Large intestine (tissue), 3 donors: ENCODE data around the gene SLC47A2. TPM values are rescaled to one million over a fixed set of nuclear protein-coding genes. Genes with fewer than 3 reads are reported as not detected.
A peak's percentile ranks its signal among the peaks of the same experiment; 100 is the strongest.

Source experiments
- DNase-seq, 2 donors: peaks; one replicate each; pipeline versions ENCODE4 v3.0.0 to v3.0.0-alpha.2; 2013
- H3K27ac ChIP-seq: one replicate; pipeline ENCODE4 v1.5.1; 2013; ENCODE audit warnings: low read length
- H3K27me3 ChIP-seq: 2 replicates; pipeline ENCODE4 v1.6.1; 2013; ENCODE audit warnings: low read length; ENCODE audit not compliant: control insufficient read depth, insufficient read depth
- H3K36me3 ChIP-seq: 2 replicates; pipeline ENCODE4 v1.6.1; 2013; ENCODE audit warnings: low read length; ENCODE audit not compliant: control insufficient read depth, insufficient read depth
- H3K4me1 ChIP-seq: one replicate; pipeline ENCODE4 v1.6.1; 2013; ENCODE audit warnings: low read length; ENCODE audit not compliant: control insufficient read depth, insufficient read depth
- H3K4me3 ChIP-seq: one replicate; pipeline ENCODE4 v1.5.1; 2013; ENCODE audit warnings: low read length
- H3K9me3 ChIP-seq: one replicate; pipeline ENCODE4 v1.6.1; 2013; ENCODE audit warnings: mild to moderate bottlenecking, low read depth, low read length, moderate library complexity; ENCODE audit not compliant: control insufficient read depth
- WGBS: methylation state at CpG from one replicate; pipeline ENCODE4 v1.1.5; 2013; ENCODE audit warnings: low lambda C conversion rate; ENCODE audit not compliant: insufficient coverage; 5-methylcytosine and 5-hydroxymethylcytosine counted together
- polyA plus RNA-seq: library from polyadenylated mRNA; unstranded; fragments of 120-200 nt; gene quantifications from one replicate; pipeline ENCODE4 v1.2.1, GENCODE V29; 2013

The SLC47A2 gene
- polyA plus RNA-seq, 1 donor = 0.54 TPM

- no peak overlapping the region for H3K27ac ChIP-seq
- 75% methylated on average over 2 of the region's 4 CpGs for WGBS
- no peaks in the 10 kb centered on the region for H3K9me3 ChIP-seq
- no peaks in the 10 kb centered on the region for H3K36me3 ChIP-seq
- no peak for DNase-seq
- H3K27me3 ChIP-seq = no peaks in the 10 kb centered on the region
- peaks cover 4% of the 10 kb centered on the region for H3K4me1 ChIP-seq
- no peak overlapping the region for H3K4me3 ChIP-seq
These were observed 74.6 kb downstream of the SLC47A2 start for GRCh38 chr17:19641687-19642372.

- no peak overlapping the region for H3K27ac ChIP-seq
- no peaks in the 10 kb centered on the region for H3K27me3 ChIP-seq
- H3K9me3 ChIP-seq = peaks cover 2% of the 10 kb centered on the region
- DNase-seq = peak in 1 of 2 donors; percentile 24
- H3K4me3 ChIP-seq = no peak overlapping the region
- H3K4me1 ChIP-seq = no peaks in the 10 kb centered on the region
- WGBS = no CpG with 5 or more reads among the region's 2 CpGs
- no peaks in the 10 kb centered on the region for H3K36me3 ChIP-seq
These were observed 84.5 kb downstream of the SLC47A2 start for GRCh38 chr17:19631905-19632304.

GRCh38 chr17:19630661-19631060 lies 85.7 kb downstream of the SLC47A2 start:
- no peak for DNase-seq
- H3K4me3 ChIP-seq = no peak overlapping the region
- H3K27ac ChIP-seq = no peak overlapping the region
- WGBS = no CpG with 5 or more reads among the region's 1 CpG
- H3K9me3 ChIP-seq = peaks cover 2% of the 10 kb centered on the region
- H3K36me3 ChIP-seq = no peaks in the 10 kb centered on the region
- no peaks in the 10 kb centered on the region for H3K27me3 ChIP-seq
- no peaks in the 10 kb centered on the region for H3K4me1 ChIP-seq

- no CpG with 5 or more reads among the region's 4 CpGs for WGBS
These were observed 86.3 kb downstream of the SLC47A2 start for GRCh38 chr17:19630035-19630434.

GRCh38 chr17:19629449-19629848 lies 86.9 kb downstream of the SLC47A2 start:
- Histone ChIP-seq H3K4me3 (no peak overlapping the region), H3K36me3 (no peaks in the 10 kb centered on the region), H3K27ac (no peak overlapping the region), H3K4me1 (no peaks in the 10 kb centered on the region), H3K9me3 (peaks cover 2% of the 10 kb centered on the region), H3K27me3 (no peaks in the 10 kb centered on the region)
- no peak for DNase-seq
- WGBS = 100% methylated on average over 1 of the region's 3 CpGs

More at GRCh38 chr17:19630035-19630434, 86.3 kb downstream of the SLC47A2 start:
- DNase-seq = no peak
- H3K27ac ChIP-seq = no peak overlapping the region
- no peaks in the 10 kb centered on the region for H3K4me1 ChIP-seq
- peaks cover 2% of the 10 kb centered on the region for H3K9me3 ChIP-seq
- H3K36me3 ChIP-seq = no peaks in the 10 kb centered on the region
- H3K27me3 ChIP-seq = no peaks in the 10 kb centered on the region
- H3K4me3 ChIP-seq = no peak overlapping the region

Other genes with a start within 250 kb of the SLC47A2 start
- 1.1 TPM for gene SLC47A1, start 182.7 kb downstream of the SLC47A2 start, polyA plus RNA-seq
- 85.0 TPM for gene ALDH3A2, start 67.8 kb downstream of the SLC47A2 start, polyA plus RNA-seq
- 1.6 TPM for gene ALDH3A1, start 31.7 kb upstream of the SLC47A2 start, polyA plus RNA-seq
- gene ULK2, start 151.4 kb upstream of the SLC47A2 start, polyA plus RNA-seq = 16.9 TPM